H1 (cell line): ENCODE measurements around the gene TMEM237. TPM values are rescaled to one million over a fixed set of nuclear protein-coding genes. Genes with fewer than 3 reads are reported as not detected.

Experiments used
- CTCF ChIA-PET: fragments of 300-600 bp; sonication (Branson Sonifier 250); formaldehyde crosslinking; loops from one replicate; lab custom pipeline; 2021; ENCODE audit not compliant: partially characterized antibody; lab: Charles Lee
- POLR2A ChIA-PET: fragments of 300-600 bp; sonication (Branson Sonifier 250); formaldehyde crosslinking; loops from one replicate; lab custom pipeline; 2021; ENCODE audit warnings: inconsistent platforms; ENCODE audit not compliant: partially characterized antibody; lab: Charles Lee
- DNase-seq, 2 experiments: peaks; one replicate each; pipeline versions ENCODE4 v3.0.0 to v3.0.0-alpha.2; 2010 to 2022; ENCODE audit warnings: low spot score in 2 of 2, low read depth in 1 of 2, mixed read lengths in 1 of 2
- FAIRE-seq: peaks from 2 replicates; lab custom pipeline; 2011; peaks lifted over from hg19 to GRCh38; lab: Jason Lieb, UNC
- H2AFZ ChIP-seq: 2 replicates; pipeline ENCODE4 v1.8.1; 2012; ENCODE audit warnings: low read length, inconsistent platforms
- H2AK5ac ChIP-seq: 2 replicates; pipeline ENCODE4 v1.6.1; 2013; ENCODE audit warnings: low read depth, low read length
- H2BK120ac ChIP-seq: replicated peaks from 2 replicates; pipeline ENCODE3; 2013; ENCODE audit warnings: low read depth, low read length, inconsistent platforms
- H2BK12ac ChIP-seq: 2 replicates; pipeline ENCODE4 v1.6.1; 2013; ENCODE audit warnings: low read depth, low read length
- H2BK15ac ChIP-seq: 2 replicates; pipeline ENCODE4 v1.6.1; 2013; ENCODE audit warnings: low read length
- H2BK20ac ChIP-seq: 2 replicates; pipeline ENCODE4 v1.6.1; 2013; ENCODE audit warnings: low read length
- H2BK5ac ChIP-seq: 2 replicates; pipeline ENCODE4 v1.6.1; 2013; ENCODE audit warnings: low read depth, low read length
- H3K14ac ChIP-seq: 2 replicates; pipeline ENCODE4 v1.6.1; 2013; ENCODE audit warnings: inconsistent platforms; ENCODE audit not compliant: insufficient read length
- H3K18ac ChIP-seq: 2 replicates; pipeline ENCODE4 v1.6.1; 2013; ENCODE audit warnings: low read length; ENCODE audit errors: extremely low read depth
- H3K23ac ChIP-seq: 2 replicates; pipeline ENCODE4 v1.6.1; 2013; ENCODE audit warnings: inconsistent platforms; ENCODE audit not compliant: insufficient read length
- H3K23me2 ChIP-seq: 2 replicates; pipeline ENCODE4 v1.6.1; 2013; ENCODE audit warnings: low read depth, low read length
- H3K27ac ChIP-seq: 2 replicates; pipeline ENCODE4 v1.6.1; 2011; ENCODE audit warnings: low read depth, low read length, inconsistent platforms
- H3K27me3 ChIP-seq, 4 experiments: replicated peaks in 1 of 4; 1 replicate in 1 of 4; 2 replicates in 3 of 4; pipeline versions ENCODE4 v1.6.1 to v1.8.1; 2011 to 2013; ENCODE audit warnings: low read length in 3 of 4, mild to moderate bottlenecking in 3 of 4, inconsistent platforms in 2 of 4, mixed read lengths in 2 of 4, moderate library complexity in 1 of 4; ENCODE audit not compliant: control insufficient read depth in 3 of 4, insufficient read depth in 3 of 4; ENCODE audit errors: extremely low read depth in 1 of 4
- H3K36me3 ChIP-seq, 4 experiments: 2 replicates each; pipeline versions ENCODE4 v1.6.1 to v1.8.1; 2011 to 2013; ENCODE audit warnings: mild to moderate bottlenecking in 4 of 4, low read length in 3 of 4, moderate library complexity in 2 of 4, control low read depth in 1 of 4, inconsistent platforms in 1 of 4; ENCODE audit not compliant: insufficient read depth in 4 of 4, control insufficient read depth in 2 of 4
- H3K4ac ChIP-seq: replicated peaks from 2 replicates; pipeline ENCODE3; 2013; ENCODE audit warnings: low read length, low read depth, mixed read lengths, inconsistent platforms; ENCODE audit not compliant: insufficient read length
- H3K4me1 ChIP-seq, 4 experiments: replicated peaks in 1 of 4; 1 replicate in 1 of 4; 2 replicates in 3 of 4; pipeline versions ENCODE4 v1.6.1 to v1.8.1; 2011 to 2013; ENCODE audit warnings: low read length in 3 of 4, inconsistent platforms in 2 of 4, mixed read lengths in 1 of 4; ENCODE audit not compliant: insufficient read depth in 4 of 4, control insufficient read depth in 3 of 4
- H3K4me2 ChIP-seq, 2 experiments: 2 replicates each; pipeline versions ENCODE4 v1.6.1 to v1.8.1; 2011 to 2013; ENCODE audit warnings: low read depth in 2 of 2, low read length in 2 of 2, control low read depth in 1 of 2, inconsistent platforms in 1 of 2, mild to moderate bottlenecking in 1 of 2; ENCODE audit not compliant: insufficient read depth in 1 of 2
- H3K4me3 ChIP-seq, 4 experiments: fragments of 200-600, 300-600 bp in 1 of 4; sonication (generic), shearing (Covaris generic), sonication (Bioruptor Twin) in 1 of 4; 2 replicates each; pipeline versions ENCODE4 v1.5.1 to v1.8.1; 2011 to 2016; ENCODE audit warnings: low read length in 4 of 4, low read depth in 3 of 4, control low read depth in 2 of 4, inconsistent platforms in 2 of 4, mild to moderate bottlenecking in 2 of 4, mixed read lengths in 1 of 4, moderate library complexity in 1 of 4; ENCODE audit not compliant: insufficient read depth in 2 of 4; ENCODE audit errors: extremely low read depth in 1 of 4
- H3K56ac ChIP-seq: replicated peaks from 2 replicates; pipeline ENCODE3; 2013; ENCODE audit warnings: low read depth, mild to moderate bottlenecking, mixed read lengths, low read length, inconsistent platforms; ENCODE audit not compliant: insufficient read length
- H3K79me1 ChIP-seq: 2 replicates; pipeline ENCODE4 v1.6.1; 2013; ENCODE audit warnings: low read depth, low read length, control low read depth
- H3K79me2 ChIP-seq, 2 experiments: 2 replicates each; pipeline versions ENCODE4 v1.6.1 to v1.8.1; 2012 to 2013; ENCODE audit warnings: low read length in 2 of 2, mild to moderate bottlenecking in 2 of 2, inconsistent platforms in 1 of 2; ENCODE audit not compliant: insufficient read depth in 2 of 2, control insufficient read depth in 1 of 2
- H3K9ac ChIP-seq, 4 experiments: replicated peaks in 1 of 4; 1 replicate in 1 of 4; 2 replicates in 3 of 4; pipeline versions ENCODE4 v1.6.1 to v1.8.1; 2011 to 2013; ENCODE audit warnings: low read depth in 3 of 4, low read length in 3 of 4, control low read depth in 2 of 4, mild to moderate bottlenecking in 2 of 4, moderate library complexity in 2 of 4, inconsistent platforms in 1 of 4; ENCODE audit errors: extremely low read depth in 1 of 4
- H3K9me3 ChIP-seq, 2 experiments: 2 replicates each; pipeline versions ENCODE4 v1.6.1 to v1.8.1; 2012 to 2013; ENCODE audit warnings: mild to moderate bottlenecking in 2 of 2, moderate library complexity in 2 of 2, control low read depth in 1 of 2, inconsistent platforms in 1 of 2, low read depth in 1 of 2, low read length in 1 of 2, mixed read lengths in 1 of 2; ENCODE audit not compliant: insufficient read depth in 2 of 2
- H4K20me1 ChIP-seq, 2 experiments: replicated peaks in 1 of 2; 2 replicates each; pipeline versions ENCODE3 to v1.8.1; 2011 to 2013; ENCODE audit warnings: inconsistent platforms in 2 of 2, low read length in 2 of 2, mild to moderate bottlenecking in 1 of 2; ENCODE audit not compliant: insufficient read depth in 2 of 2, control insufficient read depth in 1 of 2
- H4K5ac ChIP-seq: 2 replicates; pipeline ENCODE4 v1.6.1; 2013; ENCODE audit warnings: low read length, low read depth, mixed read lengths, inconsistent platforms; ENCODE audit not compliant: insufficient read length
- H4K8ac ChIP-seq: 2 replicates; pipeline ENCODE4 v1.8.0; 2013; ENCODE audit warnings: mild to moderate bottlenecking, moderate library complexity, low read length, inconsistent platforms; ENCODE audit not compliant: insufficient read depth; ENCODE audit errors: extremely low read depth
- H4K91ac ChIP-seq: replicated peaks from 2 replicates; pipeline ENCODE3; 2013; ENCODE audit warnings: low read length, mixed read lengths, inconsistent platforms; ENCODE audit not compliant: insufficient read length
- ATF2 ChIP-seq: IDR thresholded peaks from 2 replicates; pipeline ENCODE4 v1.6.1; 2012; ENCODE audit warnings: low read length, inconsistent platforms
- CBX8 ChIP-seq: fragments of 300-800, 300-1000 bp; sonication (generic); IDR thresholded peaks from 2 replicates; pipeline ENCODE4 v1.7.1; 2016; ENCODE audit warnings: low read depth, low read length, borderline replicate concordance
- EP300 ChIP-seq, 2 experiments: IDR thresholded peaks; 1 replicate in 1 of 2; 2 replicates in 1 of 2; pipeline ENCODE4 v1.6.1; 2011 to 2012; ENCODE audit warnings: low read depth in 2 of 2, low read length in 2 of 2, mild to moderate bottlenecking in 2 of 2, borderline replicate concordance in 1 of 2, inconsistent platforms in 1 of 2, moderate library complexity in 1 of 2
- HDAC2 ChIP-seq, 2 experiments: fragments of 300-600 bp in 1 of 2; sonication (generic) in 1 of 2; IDR thresholded peaks; 2 replicates each; pipeline ENCODE4 v1.6.1; 2011 to 2012; ENCODE audit warnings: low read depth in 2 of 2, low read length in 2 of 2, mild to moderate bottlenecking in 2 of 2, moderate library complexity in 2 of 2, borderline replicate concordance in 1 of 2, inconsistent platforms in 1 of 2
- WGBS, 2 experiments: shearing (Covaris generic) in 1 of 2; methylation state at CpG; one replicate each; pipeline versions ENCODE4 v1.1.6 to v1.1.7; 2013 to 2015; ENCODE audit warnings: low lambda C conversion rate in 2 of 2, mixed read lengths in 2 of 2, inconsistent platforms in 1 of 2, low coverage in 1 of 2, missing lambda C conversion rate in 1 of 2; ENCODE audit not compliant: insufficient replicate concordance in 2 of 2, insufficient coverage in 1 of 2, insufficient read length in 1 of 2; ENCODE audit errors: extremely low coverage in 1 of 2, missing lambda C conversion rate in 1 of 2; 5-methylcytosine and 5-hydroxymethylcytosine counted together
- polyA plus RNA-seq, 7 experiments: library from polyadenylated mRNA; depleted of rRNA in 3 of 7; stranded (reverse) in 5 of 7; unstranded in 2 of 7; fragments of >200 nt in 5 of 7; fragments of 200-250 nt in 2 of 7; gene quantifications; 1 replicate in 5 of 7; 2 replicates in 1 of 7; 4 replicates in 1 of 7; pipeline versions ENCODE4 v1.2.1 to v1.2.3, GENCODE V29; 2011 to 2013; ENCODE audit warnings: missing spikeins in 2 of 7, mixed read lengths in 2 of 7
- total RNA-seq: library from RNA; stranded (reverse); fragmentation: NEBNext Ultra II Directional; extraction: Animal tissue kit (Norgen Biotek cat#: 25700); gene quantifications from 2 replicates; pipeline ENCODE4 v1.2.1, GENCODE V29; 2021
- TF ChIP-seq, protein P1 (sequence below): IDR thresholded peaks from 2 replicates; pipeline ENCODE4 v1.6.1; 2012; ENCODE audit warnings: inconsistent platforms

Gene TMEM237
- total and polyA plus RNA-seq, 2 of the 8 experiments (the other 6 are each of a cell fraction or from before 2014, with no cell fraction given), result 26.1 to 41.0 TPM

DNA sequence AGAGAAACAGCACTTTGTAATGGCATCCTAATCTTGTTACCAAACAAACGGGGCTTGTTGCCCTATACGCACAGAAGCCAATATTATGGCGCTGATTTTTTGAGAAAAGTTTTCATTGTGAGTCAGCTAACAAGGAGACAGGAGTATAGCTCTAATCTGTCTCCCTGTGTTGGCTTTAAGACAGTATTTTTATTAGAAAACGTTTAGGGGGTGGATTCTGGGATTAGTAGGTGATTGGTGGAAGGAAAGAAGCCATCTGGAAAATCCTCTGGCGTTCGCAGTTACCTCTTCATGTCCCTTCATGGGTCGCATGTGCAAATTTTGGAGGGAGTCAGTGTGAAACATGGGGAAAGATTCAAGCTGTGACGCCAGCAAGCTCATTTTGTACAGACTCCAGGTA lies 698 bp upstream of the TMEM237 start:
- Histone ChIP-seq H3K9me3 (no peaks in the 10 kb centered on the region), H3K4me1 (peaks cover 0 to 5% (median 0%) of the 10 kb centered on the region in 4 experiments; a peak in 1 of 7 replicates), H4K91ac (no peak overlapping the region), H3K36me3 (peaks cover 0 to 2% (median under 1%) of the 10 kb centered on the region in 4 experiments; a peak in 2 of 8 replicates), H4K5ac (no peak overlapping the region), H4K20me1 (no peaks in the 10 kb centered on the region), H3K79me2 (peaks cover 0 to 27% of the 10 kb centered on the region in 2 experiments; a peak in 2 of 4 replicates), H3K23ac (no peak overlapping the region), H2BK12ac (no peak overlapping the region), H3K79me1 (no peaks in the 10 kb centered on the region), H3K18ac (no peak overlapping the region), H3K4me2 (peak overlapping the region; percentile 64 to 81; a peak in 3 of 4 replicates), H2AFZ (peak overlapping the region; percentile 34; the same call in 1 of the 2 replicates), H3K56ac (no peak overlapping the region), H3K9ac (no peak overlapping the region), H2BK20ac (no peak overlapping the region), H2BK15ac (no peak overlapping the region), H3K27me3 (no peaks in the 10 kb centered on the region), H2BK5ac (no peak overlapping the region), H4K8ac (no peak overlapping the region), H2BK120ac (no peak overlapping the region), H2AK5ac (no peak overlapping the region), H3K4ac (no peak overlapping the region), H3K27ac (no peak overlapping the region), H3K23me2 (no peaks in the 10 kb centered on the region; the same call in 1 of the 2 replicates), H3K4me3 (peak overlapping the region in 1 of 4 experiments; percentile 94; a peak in 2 of 8 replicates), H3K14ac (no peak overlapping the region)
- FAIRE-seq (no peak), DNase-seq (no peak)
- 73% methylated on average over 8 of the region's 8 CpGs; no CpG with 5 or more reads in 1 of the 2 experiments for WGBS, 2 experiments
- no peak for TF ChIP-seq CBX8
- TF ChIP-seq, protein P1, sequence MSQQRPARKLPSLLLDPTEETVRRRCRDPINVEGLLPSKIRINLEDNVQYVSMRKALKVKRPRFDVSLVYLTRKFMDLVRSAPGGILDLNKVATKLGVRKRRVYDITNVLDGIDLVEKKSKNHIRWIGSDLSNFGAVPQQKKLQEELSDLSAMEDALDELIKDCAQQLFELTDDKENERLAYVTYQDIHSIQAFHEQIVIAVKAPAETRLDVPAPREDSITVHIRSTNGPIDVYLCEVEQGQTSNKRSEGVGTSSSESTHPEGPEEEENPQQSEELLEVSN, result peak; percentile 64; the same call in 1 of the 2 replicates
- TF ChIP-seq HDAC2 (IDR thresholded peaks at IDR 0.05; ENCODE audit: borderline replicate concordance in 1 of 2, low read depth in 2 of 2, low read length in 2 of 2), result no peak
- no peak for TF ChIP-seq EP300 (IDR thresholded peaks at IDR 0.05; ENCODE audit: borderline replicate concordance in 1 of 2, low read depth in 2 of 2, low read length in 2 of 2)
- no peak for TF ChIP-seq ATF2
- ChIA-PET POLR2A (interaction anchor here (3.1 kb wide), 1 partner anchor 10 kb away, joined by 17 read pairs; no protein-coding TSS in a partner anchor), CTCF (interaction anchor here (0.5 to 1.9 kb wide), 2 partner anchors 9 to 204 kb away, joined by 4 to 6 read pairs; no protein-coding TSS in a partner anchor)
